RWPE1 (cell line): Measurements from ENCODE around the gene PPP2CA.
A peak's percentile ranks its signal among the peaks of the same experiment; 100 is the strongest.

Experiments used
- CTCF ChIA-PET: fragments of 350-600 bp; sonication (Branson Sonifier 250); formaldehyde crosslinking; extraction: SDS; loops from one replicate; lab custom pipeline; 2021; lab: Yijun Ruan, JAX
- POLR2A ChIA-PET: fragments of 400-600 bp; formaldehyde crosslinking; extraction: SDS; loops from one replicate; lab custom pipeline; 2020; ENCODE audit warnings: antibody characterized with exemption; ENCODE audit not compliant: low non-redundant PET; lab: Yijun Ruan, JAX
- DNase-seq: peaks from one replicate; pipeline ENCODE4 v3.0.0; 2012; ENCODE audit warnings: low spot score
- H3K27ac ChIP-seq: fragments of 450-650 bp; 2 replicates; pipeline ENCODE4 v1.5.1; 2017
- TF ChIP-seq, protein P1 (sequence below): fragments of 450-650 bp; conservative IDR thresholded peaks from 2 replicates; pipeline ENCODE4 v1.5.1; 2017; ENCODE audit warnings: low read depth, mild to moderate bottlenecking

The PPP2CA gene

DNA sequence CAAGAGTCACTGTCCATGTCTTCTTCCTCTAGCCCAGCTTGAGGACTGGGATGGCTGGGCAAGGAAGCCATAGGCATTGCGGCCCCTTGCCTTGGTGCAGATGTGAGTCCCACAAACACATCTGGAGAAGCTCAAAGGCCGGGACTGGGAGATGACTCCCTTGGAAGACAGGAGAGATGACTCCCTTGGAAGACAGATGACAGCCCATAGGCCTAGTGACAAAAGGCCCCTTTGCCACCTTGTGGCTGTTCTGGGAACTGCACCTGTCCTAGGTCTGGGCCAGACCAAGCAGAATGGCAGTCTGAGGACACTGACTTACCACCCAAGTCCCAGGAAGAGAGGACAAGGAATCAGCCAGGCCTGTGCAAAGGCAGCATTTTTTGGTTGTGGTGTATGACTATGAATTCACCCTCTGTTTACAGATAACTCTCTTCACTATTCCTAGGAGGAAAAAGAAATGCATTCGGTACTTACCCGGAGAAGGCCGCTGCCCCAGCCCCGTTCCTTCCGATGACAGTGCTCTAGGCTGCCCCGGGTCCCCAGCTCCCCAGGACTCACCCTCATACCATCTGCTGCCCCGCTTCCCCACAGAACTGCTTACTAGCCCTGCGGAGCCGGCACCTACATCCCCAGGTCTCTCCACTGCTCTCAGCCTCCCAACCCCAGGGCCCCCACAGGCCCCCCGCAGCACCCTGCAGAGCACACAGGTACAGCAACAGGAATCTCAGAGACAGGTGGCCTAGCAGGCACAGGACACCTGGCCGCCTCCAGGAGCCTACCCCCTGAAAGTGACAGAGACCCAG lies 79.9 kb downstream of the PPP2CA start:
- TF ChIP-seq, protein P1, sequence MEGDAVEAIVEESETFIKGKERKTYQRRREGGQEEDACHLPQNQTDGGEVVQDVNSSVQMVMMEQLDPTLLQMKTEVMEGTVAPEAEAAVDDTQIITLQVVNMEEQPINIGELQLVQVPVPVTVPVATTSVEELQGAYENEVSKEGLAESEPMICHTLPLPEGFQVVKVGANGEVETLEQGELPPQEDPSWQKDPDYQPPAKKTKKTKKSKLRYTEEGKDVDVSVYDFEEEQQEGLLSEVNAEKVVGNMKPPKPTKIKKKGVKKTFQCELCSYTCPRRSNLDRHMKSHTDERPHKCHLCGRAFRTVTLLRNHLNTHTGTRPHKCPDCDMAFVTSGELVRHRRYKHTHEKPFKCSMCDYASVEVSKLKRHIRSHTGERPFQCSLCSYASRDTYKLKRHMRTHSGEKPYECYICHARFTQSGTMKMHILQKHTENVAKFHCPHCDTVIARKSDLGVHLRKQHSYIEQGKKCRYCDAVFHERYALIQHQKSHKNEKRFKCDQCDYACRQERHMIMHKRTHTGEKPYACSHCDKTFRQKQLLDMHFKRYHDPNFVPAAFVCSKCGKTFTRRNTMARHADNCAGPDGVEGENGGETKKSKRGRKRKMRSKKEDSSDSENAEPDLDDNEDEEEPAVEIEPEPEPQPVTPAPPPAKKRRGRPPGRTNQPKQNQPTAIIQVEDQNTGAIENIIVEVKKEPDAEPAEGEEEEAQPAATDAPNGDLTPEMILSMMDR = peak; percentile 95
- peak; percentile 65 for DNase-seq
- peak overlapping the region; percentile 20 for H3K27ac ChIP-seq
- CTCF ChIA-PET = interaction anchor here (0.6 to 11.4 kb wide), 17 partner anchors 13 to 1168 kb away, joined by 3 to 219 read pairs (median 4); no protein-coding TSS in a partner anchor
- POLR2A ChIA-PET = no interaction called here

DNA sequence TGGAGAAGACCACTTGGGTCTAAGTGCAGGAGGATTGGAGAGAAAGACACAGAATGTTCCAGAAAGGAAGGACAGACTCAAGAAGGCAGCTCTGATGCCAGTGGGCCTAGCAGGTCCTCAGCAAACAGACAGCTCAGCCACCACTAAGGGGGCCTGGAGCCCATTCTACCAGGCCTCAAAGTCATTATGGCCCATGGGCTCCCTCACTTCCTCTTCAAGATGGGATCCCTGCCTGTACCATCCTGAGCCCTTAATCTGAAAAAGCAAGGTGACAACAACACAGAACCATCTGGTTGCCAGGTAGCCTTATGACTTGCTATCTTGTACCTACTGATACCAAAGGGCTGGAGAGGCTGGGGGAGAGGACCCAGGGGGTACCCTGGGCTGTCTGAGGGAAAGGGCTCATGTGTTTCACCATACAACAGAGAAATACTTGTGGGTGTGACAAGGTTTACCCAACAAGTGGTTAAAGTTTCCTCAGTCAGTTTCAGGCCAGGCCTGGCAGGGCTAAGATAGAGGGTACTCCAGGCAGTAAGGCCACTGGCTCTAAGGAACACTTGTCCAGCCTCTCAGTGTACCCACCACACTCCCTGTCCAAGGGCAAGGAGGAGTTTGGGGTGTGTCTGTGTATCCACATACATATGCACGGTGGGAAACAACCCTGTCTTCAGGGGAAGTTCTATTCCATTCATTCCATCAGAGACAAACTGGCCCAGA lies 80.7 kb downstream of the PPP2CA start:
- peak overlapping the region; percentile 1; the same call in 1 of the 2 replicates for H3K27ac ChIP-seq
- no peak for DNase-seq
- ChIA-PET POLR2A (no interaction called here), CTCF (interaction anchor here (0.5 to 11.4 kb wide), 15 partner anchors 14 to 1167 kb away, joined by 3 to 219 read pairs (median 3); no protein-coding TSS in a partner anchor)
- TF ChIP-seq, protein P1 = no peak
